RPMI7951 (cell line): ENCODE results near the gene IL17REL. TPM values are rescaled to one million over a fixed set of nuclear protein-coding genes. Genes with fewer than 3 reads are reported as not detected.

Experiments
- DNase-seq: peaks from one replicate; pipeline ENCODE4 v3.0.0-alpha.2; 2012; ENCODE audit warnings: low read depth
- total RNA-seq: library from RNA; depleted of rRNA; stranded (reverse); fragments of >200 nt; shearing (Covaris generic); gene quantifications from 2 replicates; pipeline ENCODE4 v1.2.3, GENCODE V29; 2014

IL17REL gene
- total RNA-seq, 1 experiment from 2014 or later: not detected

- no peak for DNase-seq
Observed at GRCh38 chr22:49956914-49957825, 55.4 kb downstream of the IL17REL start.

GRCh38 chr22:49956418-49956770 is 56.2 kb downstream of the IL17REL start:
- DNase-seq: no peak

- DNase-seq: no peak
Observed at GRCh38 chr22:49955581-49956417, 56.8 kb downstream of the IL17REL start.

- no peak for DNase-seq
Observed at GRCh38 chr22:49954991-49955580, 57.5 kb downstream of the IL17REL start.

GRCh38 chr22:49954354-49954753 is 58.2 kb downstream of the IL17REL start:
- no peak for DNase-seq

GRCh38 chr22:49953680-49954344 is 58.8 kb downstream of the IL17REL start:
- DNase-seq: no peak

GRCh38 chr22:49953027-49953679 is 59.4 kb downstream of the IL17REL start:
- DNase-seq: no peak

- DNase-seq: no peak
Observed at GRCh38 chr22:49951986-49952896, 60.3 kb downstream of the IL17REL start.

GRCh38 chr22:49951678-49951985 is 60.9 kb downstream of the IL17REL start:
- no peak for DNase-seq

GRCh38 chr22:49951000-49951677 is 61.4 kb downstream of the IL17REL start:
- DNase-seq: no peak

GRCh38 chr22:49950396-49950994 is 62.1 kb downstream of the IL17REL start:
- no peak for DNase-seq

- DNase-seq: no peak
Observed at GRCh38 chr22:49949914-49950292, 62.7 kb downstream of the IL17REL start.

GRCh38 chr22:49948958-49949913 is 63.3 kb downstream of the IL17REL start:
- DNase-seq: no peak

- no peak for DNase-seq
Observed at GRCh38 chr22:49948116-49948957, 64.2 kb downstream of the IL17REL start.

GRCh38 chr22:49947296-49947622 is 65.3 kb downstream of the IL17REL start:
- no peak for DNase-seq

GRCh38 chr22:49946612-49947295 is 65.8 kb downstream of the IL17REL start:
- DNase-seq: no peak
